Putamen (tissue), 1 donor: Measurements from ENCODE around the gene TFRC.
A peak's percentile ranks its signal among the peaks of the same experiment; 100 is the strongest.
"Not testable (repeated sequence)": the region's sequence is repeated elsewhere in the genome, so short reads cannot be mapped to it uniquely, and the experiment has no call there.

Source experiments
- DNase-seq: peaks from one replicate; pipeline ENCODE4 v3.0.0-alpha.2; 2016; ENCODE audit warnings: low spot score

TFRC gene

GRCh38 chr3:196081002-196081833 is 672 bp downstream of the TFRC start:
- DNase-seq: peak; percentile 66

GRCh38 chr3:196080101-196080846 is 1.6 kb downstream of the TFRC start:
- not testable (repeated sequence) for DNase-seq

GRCh38 chr3:196079682-196080081 is 2.2 kb downstream of the TFRC start:
- DNase-seq: no peak

- no peak for DNase-seq
These were observed 6.9 kb downstream of the TFRC start for GRCh38 chr3:196075013-196075412.

DNA sequence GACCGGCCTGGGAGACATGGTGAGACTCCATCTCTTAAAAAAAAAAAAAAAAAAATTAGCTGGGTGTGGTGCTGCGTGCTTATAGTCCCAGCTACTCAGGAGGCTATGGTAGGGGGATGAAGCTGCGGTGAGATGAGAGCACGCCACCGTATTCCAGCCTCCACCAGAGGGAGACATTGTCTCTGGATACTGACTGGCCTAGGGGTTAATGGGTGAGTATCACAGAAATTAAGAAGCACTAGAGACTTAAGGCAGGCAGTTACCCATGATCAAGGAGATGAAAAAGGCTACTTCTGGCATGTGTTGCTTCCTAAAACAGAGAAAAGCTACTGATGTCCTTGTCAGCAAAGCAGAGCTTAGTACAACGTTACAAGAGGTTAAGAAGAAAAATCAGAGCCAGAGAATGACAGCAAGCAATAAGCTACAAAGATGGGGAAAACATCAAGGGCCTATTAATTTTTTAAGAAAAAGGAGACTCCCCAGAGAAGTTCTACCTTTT is 8.6 kb downstream of the TFRC start:
- DNase-seq: peak; percentile 53

DNA sequence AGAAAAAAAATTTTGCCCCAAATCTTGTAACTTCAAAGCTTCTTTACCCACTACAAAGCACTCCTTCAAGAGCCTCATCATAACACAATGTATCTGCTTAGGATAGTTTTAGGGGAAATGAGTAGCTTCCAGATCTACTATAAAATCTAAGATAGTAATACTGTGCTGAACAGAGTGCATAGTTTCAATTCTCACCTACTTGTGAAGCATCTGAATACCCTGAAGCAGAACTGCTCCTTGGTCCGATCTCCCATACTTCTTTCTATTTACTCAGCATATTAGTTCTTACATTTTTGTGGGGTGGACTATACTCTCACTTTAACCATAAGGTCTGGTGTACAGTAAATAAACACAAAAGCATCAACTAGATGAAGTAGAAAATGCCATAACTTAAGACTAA is 9.6 kb downstream of the TFRC start:
- no peak for DNase-seq

GRCh38 chr3:196068812-196069211 is 13.1 kb downstream of the TFRC start:
- DNase-seq: not testable (repeated sequence)

- DNase-seq: no peak
These were observed 14.5 kb downstream of the TFRC start for GRCh38 chr3:196067439-196067838.

GRCh38 chr3:196063971-196064370 is 17.9 kb downstream of the TFRC start:
- no peak for DNase-seq

DNA sequence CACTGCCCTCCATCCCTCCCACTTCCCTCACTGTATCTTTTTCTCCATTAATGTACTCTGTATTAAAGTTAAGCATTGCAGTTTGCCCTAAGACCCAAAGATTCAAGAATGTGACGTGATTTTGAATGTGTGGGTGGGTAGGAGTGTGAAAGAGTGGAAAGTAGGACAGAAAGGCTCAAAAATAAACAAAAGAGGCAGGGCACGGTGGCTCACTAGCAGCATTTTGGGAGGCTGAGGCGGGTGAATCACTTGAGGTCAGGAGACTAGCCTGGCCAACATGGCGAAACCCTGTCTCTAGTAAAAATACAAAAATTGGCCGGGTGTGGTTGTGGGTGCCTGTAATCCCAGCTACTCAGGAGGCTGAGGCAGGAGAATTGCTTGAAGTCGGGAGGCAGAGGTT is 18.4 kb downstream of the TFRC start:
- no peak for DNase-seq

GRCh38 chr3:196063049-196063448 is 18.8 kb downstream of the TFRC start:
- DNase-seq: no peak

DNA sequence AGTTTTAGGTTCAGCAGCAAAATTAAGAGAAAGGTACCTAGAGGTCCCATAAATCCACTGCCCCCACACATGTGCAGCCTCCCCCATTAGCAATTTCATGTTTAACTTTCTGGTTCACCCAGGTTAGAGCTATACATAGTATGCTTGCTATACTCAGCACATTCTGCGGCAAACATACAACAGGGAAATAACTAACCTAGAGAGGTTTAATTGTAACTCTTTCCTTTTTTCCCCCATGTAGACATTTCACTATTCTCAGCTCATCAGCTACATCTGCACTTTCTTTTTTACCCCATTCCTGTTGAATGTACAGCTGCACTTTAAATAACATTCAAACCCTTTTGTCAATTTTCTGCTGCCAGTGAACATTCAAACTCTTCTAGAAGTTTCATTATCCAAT is 21.1 kb downstream of the TFRC start:
- no peak for DNase-seq

- no peak for DNase-seq
These were observed 24.0 kb downstream of the TFRC start for GRCh38 chr3:196057760-196058331.

DNA sequence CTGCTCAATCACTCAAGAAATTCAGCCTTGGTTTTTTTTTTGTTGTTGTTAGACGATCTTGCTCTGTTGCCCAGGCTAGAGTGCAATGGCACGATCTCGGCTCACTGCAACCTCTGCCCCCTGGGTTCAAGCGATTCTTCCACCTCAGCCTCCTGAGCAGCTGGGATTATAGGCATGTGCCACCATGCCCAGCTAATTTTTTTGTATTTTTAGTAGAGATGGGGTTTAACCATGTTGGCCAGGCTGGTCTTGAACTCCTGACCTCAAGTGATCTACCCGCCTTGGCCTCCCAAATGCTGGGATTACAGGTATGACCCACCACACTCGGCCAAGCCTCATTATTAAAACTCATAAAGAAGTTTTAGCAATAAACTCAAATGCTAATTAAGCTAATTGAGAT is 25.5 kb downstream of the TFRC start:
- DNase-seq: not testable (repeated sequence)

DNA sequence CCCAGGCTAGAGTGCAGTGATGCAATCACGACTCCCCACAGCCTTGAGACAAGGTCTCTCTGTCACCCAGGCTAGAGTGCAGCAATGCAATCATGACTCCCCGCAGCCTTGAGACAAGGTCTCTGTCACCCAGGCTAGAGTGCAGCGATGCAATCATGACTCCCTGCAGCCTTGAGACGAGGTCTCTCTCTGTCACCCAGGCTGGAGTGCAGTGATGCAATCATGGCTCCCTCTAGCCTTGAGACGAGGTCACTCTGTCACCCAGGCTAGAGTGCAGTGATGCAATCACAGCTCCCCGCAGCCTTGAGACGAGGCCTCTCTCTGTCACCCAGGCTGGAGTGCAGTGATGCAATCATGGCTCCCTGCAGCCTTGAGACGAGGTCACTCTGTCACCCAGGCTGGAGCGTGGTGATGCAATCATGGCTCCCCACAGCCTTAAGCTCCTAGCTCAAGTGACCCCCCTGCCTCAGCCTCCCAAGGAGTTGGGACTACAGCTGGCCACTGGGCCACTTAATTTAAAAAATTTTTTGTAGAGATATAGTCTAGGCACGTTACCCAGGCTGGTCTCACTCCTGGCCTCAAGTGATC is 26.1 kb downstream of the TFRC start:
- DNase-seq: no peak

- no peak for DNase-seq
These were observed 26.6 kb downstream of the TFRC start for GRCh38 chr3:196055240-196055639.

GRCh38 chr3:196054661-196055060 is 27.2 kb downstream of the TFRC start:
- DNase-seq: no peak

- no peak for DNase-seq
These were observed 28.4 kb downstream of the TFRC start for GRCh38 chr3:196053487-196053886.

DNA sequence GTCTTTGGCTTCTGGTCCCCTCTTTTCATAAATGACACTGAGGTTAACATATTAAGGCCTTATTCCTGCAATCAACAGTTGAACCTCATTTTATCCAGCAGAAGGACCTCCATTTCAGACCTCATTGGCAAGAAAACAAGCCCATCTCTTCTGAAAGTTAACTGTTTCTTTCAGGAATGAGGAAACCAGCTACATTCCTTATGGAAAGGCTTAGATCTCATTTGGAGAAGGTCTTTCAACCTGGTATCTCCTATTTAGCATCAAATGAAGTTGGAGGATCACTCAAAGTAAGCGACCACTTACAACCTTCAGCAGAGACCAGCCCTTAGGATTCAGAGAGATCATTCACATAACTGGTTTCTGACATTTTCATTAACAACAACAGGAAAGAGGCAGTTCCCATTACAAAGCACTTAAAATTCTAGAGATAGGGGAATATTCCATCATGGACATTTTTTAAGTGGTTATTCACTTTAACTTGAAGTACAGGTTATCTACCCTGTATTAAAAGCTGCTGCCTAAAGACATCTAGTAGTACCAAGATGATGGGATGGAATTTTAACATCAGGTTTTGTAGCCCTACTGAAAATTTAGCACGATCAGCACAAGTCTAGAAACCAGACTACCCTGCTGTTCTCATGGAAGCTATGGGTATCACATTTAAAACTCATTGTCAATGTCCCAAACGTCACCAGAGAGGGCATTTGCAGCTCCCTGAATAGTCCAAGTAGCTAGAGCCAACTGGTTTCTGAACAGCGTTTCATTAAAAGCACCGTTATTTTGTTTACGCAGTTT is 30.4 kb downstream of the TFRC start:
- peak; percentile 10 for DNase-seq

DNA sequence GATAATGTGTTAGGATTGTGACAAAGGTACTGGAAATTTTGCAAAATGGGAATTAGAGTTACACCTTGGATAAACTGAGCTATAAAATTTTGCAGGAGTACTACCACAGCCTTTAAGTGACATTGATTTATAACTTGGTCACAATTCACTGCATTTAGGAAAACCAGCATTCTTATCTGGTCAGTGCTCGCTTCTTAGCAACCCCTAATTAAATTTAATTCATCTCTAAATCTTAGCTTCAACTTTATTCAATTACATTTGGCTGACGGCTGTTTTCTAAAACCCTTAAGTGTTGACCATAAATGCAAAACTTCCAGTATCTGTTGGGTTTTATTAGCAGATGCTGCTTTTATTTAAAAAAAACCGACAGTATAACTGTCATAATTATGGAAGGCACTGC is 31.3 kb downstream of the TFRC start:
- no peak for DNase-seq

DNA sequence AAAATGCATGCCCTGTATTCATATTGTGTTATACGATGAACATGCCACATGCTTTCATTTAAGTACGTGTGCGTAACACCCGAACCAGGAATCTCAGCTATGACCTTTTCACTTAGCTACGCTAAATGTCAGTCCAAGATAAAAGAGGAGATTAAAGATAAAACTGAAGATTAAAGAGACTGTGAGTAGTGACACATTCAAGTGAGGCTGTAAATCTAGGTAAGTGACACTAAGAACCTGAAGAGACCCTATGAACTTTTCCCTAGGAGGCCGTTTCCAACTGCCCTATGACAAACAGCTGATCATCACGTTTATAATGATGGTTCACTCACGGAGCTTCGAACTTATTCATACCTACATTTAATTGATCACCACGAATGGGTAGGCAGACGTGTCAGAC is 32.2 kb downstream of the TFRC start:
- DNase-seq: no peak
